CD4-positive, alpha-beta T cell treated with Interleukin-12 subunit alpha and Interleukin-12 subunit beta, for 1 hour (primary cell): ENCODE results near the gene RASGRF1.
"Not testable (repeated sequence)": the region's sequence is repeated elsewhere in the genome, so short reads cannot be mapped to it uniquely, and the experiment has no call there.

Experiments
- DNase-seq: peaks from one replicate; pipeline ENCODE4 v3.0.0-alpha.2; 2020

The RASGRF1 gene

GRCh38 chr15:79003896-79004295, 86.7 kb downstream of the RASGRF1 start:
- DNase-seq = no peak

DNA sequence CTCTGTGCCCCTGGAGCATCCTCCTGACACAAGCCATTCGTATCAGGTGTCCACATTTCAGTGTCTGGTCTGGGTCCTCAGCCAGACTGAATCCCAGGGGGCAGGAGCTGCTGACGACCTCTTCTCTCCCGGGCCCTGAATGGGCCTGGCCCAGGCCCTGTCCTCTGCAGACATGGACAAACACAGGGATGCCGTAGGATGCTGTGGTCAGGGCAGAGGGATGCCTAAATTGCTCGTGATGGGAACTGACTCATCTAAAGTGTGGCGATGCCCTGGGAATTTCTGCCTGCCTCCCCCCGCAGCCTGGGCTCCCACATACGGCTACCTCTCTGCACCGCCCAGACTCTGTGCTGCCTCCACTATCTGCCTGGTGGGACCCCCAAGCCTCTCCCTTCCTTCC, 87.3 kb downstream of the RASGRF1 start:
- no peak for DNase-seq

GRCh38 chr15:79002581-79002980, 88.0 kb downstream of the RASGRF1 start:
- DNase-seq = no peak

GRCh38 chr15:78999636-79000035, 90.9 kb downstream of the RASGRF1 start:
- DNase-seq = no peak

GRCh38 chr15:78998526-78998925, 92.1 kb downstream of the RASGRF1 start:
- no peak for DNase-seq

- no peak for DNase-seq
These were observed 92.5 kb downstream of the RASGRF1 start for GRCh38 chr15:78997981-78998499.

DNA sequence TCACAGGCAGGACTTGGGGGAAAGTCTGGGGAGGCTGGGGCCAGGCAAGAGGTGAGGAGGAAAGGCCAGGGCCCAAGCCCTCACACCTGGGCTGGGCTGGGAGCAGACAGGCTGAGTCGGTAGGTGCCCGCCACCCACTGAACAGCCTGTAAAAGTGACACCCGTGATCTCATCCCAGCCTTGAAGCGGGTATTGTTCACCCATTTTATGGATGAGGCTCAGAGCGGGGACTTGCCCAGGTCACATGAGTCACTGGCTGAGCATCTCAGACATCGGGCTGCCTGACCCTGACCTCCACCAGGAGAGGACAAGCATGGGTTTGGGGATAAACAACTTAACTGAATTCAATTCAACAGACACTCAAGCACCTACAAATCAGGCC, 93.7 kb downstream of the RASGRF1 start:
- no peak for DNase-seq

DNA sequence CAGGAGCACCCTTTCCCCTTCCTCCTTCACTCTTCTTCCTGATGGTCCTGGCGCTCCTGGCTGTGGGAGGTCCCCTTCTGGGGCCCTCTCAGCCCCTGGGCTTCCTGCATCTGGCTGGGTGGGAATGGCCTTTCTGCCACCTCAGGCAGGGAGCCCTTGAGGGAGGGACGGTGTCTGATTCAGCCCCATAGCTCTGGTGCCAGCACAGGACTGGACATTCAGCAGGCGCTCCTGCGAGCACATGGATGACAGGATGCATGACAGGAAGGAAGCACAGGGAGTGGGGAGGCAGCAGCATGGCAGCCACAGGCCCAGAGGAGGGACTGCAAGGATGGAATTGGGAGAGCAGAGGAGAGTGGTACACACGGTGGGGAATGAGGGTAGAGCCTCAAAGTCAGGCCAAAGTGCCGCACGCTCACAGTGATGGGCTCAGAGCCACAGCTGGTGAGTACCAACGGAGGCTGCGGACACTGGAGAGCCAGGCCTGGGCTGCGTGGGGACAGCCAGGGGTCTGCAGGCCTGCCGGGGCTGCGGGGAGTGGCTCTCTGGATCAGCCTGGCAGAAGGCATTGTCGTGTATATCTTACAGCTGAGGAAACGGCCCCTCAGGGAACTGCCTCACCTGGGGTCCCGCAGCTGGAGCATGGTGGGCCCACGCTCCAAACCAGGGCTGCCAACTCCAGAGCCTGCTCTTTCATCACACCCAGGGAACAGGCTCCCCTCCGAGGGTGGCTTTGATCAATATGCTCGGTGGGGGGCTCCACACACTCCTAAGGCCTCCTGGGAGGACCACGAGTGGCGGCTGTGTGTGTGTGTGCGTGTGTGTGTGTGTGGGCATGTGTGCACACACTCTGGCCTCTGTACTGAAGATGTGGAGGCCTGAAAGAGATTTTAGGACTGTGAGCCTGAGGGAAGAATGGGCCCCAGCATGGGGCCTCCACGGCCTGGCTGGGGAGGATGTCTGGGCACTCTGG, 94.4 kb downstream of the RASGRF1 start:
- no peak for DNase-seq

DNA sequence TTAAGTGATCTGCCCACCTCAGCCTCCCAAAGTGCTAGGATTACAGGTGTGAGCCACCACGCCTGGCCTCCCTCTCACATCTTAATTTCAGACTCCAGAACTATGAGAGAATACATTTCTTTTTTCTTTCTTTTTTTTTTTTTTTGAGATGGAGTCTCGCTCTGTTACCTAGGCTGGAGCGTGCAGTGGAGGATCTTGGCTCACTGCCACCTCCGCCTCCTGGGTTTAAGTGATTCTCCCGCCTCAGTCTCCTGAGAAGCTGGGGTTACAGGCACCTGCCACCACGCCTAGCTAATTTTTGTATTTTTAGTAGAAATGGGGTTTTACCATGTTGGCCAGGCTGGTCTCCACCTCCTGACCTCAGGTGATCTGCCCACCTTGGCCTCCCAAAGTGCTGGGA, 95.4 kb downstream of the RASGRF1 start:
- DNase-seq = not testable (repeated sequence)

GRCh38 chr15:78993931-78994530, 96.5 kb downstream of the RASGRF1 start:
- DNase-seq = no peak

DNA sequence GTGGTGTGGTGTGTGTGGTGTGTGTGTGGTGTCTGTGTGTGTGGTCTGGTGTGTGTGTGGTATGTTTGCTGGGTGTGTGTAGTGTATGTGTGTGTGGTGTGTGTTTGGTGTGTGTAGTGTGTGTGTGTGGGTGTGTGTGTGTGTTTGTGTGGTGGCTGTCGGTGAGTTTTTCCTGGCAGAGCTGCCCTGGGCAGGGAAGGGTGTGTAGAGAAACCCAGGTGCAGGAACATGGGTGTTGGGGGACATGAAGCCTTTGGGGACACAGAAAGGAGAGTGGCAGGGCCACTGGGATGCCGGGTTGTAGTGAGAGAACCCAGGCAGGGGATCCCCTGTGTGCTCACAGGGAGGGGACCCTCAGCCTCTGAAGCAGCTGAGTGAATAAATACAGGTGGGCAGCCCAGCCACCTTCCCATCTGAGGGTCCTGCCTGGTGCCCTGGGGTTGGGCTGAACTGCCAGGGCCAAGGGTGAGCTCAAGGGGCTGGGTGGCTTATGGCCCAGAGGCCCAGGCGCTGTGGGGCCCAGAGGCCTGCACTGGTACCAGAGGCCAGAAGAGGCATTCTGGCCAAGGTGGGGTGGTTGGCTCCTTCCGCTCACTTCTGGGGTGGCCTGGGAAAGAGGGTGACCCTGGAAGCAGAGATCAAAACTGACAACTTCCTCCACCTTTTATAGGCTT, 97.2 kb downstream of the RASGRF1 start:
- no peak for DNase-seq

DNA sequence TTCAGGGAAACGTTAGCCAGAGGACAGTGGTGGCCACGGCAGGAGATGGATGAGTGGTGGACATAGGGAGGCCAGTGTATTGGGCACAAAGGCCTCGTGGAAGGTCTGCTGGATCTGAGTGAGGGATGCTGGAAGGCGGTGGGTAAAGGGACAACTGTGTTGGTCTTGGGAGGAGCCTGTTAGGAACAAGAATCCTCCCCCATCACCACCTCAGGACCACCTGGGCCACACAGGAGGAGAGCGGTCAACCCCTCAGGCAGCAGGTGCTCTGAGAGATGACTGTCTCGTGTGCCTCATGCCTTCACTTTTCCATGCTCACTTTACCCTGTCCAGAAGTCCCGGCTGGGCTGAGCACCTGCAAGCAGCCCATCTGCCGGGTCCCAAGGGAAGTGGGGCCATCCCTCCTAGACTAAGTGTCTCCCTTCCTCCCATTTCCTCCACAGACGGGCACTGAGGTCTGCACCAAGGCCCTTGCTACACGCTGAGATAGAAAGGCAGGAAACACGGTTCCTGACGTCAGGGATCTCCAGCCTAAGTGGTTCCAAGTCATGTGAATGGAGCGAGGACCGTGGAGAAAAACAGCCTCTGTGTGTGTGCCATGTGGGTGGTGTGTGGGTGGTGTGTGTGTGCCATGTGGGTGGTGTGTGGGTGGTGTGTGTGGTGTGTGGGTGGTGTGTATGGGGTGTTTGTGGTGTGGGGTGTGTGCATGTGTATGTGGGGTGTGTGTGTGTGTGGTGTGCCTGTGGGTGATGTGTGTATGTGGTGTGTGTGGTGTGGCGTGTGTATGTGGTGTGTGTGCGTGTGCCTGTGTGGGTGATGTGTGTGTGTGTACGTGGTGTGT, 97.9 kb downstream of the RASGRF1 start:
- DNase-seq = no peak

GRCh38 chr15:78991879-78992278, 98.7 kb downstream of the RASGRF1 start:
- DNase-seq = no peak

DNA sequence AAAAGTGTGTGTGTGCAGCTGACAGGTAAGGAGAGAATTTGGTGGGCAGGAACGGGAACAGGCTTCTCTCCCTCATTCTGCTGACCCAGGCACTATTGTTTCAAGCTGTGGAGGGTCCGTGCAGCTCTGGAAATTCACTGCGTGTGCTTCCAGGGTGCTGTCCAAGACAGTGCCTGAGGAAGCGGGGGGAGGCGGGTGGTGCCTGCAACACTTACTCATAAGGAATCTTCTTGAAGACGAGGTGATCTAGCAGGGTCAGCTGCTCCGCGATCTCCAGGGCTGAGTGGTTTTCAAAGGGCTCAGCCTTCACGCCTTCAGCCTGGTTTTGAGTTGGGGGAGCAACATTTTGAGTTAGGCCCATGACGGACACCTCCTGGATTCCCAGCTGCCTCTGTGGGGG, 99.1 kb downstream of the RASGRF1 start:
- DNase-seq = no peak

- DNase-seq = no peak
These were observed 100.3 kb downstream of the RASGRF1 start for GRCh38 chr15:78990278-78990677.

GRCh38 chr15:78989701-78990240, 100.8 kb downstream of the RASGRF1 start:
- DNase-seq = no peak

DNA sequence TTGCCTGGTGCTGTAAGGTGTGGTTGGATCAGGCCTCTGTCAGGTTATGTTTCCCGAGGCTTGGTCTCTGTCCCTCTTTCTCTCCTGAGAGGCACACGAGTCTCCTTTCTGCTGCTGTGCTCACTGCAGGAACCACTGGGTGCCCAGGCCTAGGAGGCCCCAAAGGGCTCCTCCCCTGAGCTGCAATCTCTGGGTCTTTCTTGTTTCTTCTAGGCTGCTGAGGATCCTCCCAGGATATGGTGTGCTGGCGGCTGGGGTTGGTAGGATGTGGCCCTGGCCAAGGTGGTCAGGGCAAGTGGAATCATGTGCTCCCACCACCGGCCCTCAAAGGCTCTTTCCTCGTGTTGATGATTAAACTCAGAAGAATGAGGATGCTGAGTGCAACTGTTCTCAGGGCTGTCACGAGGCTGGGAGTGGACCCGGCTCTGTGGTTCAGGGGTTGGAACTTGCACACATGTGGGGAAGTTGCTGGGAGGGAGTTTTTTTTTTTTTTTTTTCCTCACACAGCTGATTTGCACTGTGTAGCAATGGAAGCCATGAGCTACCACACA, 102.1 kb downstream of the RASGRF1 start:
- DNase-seq = peak; percentile 19

GRCh38 chr15:78987556-78988360, 102.8 kb downstream of the RASGRF1 start:
- DNase-seq = no peak

DNA sequence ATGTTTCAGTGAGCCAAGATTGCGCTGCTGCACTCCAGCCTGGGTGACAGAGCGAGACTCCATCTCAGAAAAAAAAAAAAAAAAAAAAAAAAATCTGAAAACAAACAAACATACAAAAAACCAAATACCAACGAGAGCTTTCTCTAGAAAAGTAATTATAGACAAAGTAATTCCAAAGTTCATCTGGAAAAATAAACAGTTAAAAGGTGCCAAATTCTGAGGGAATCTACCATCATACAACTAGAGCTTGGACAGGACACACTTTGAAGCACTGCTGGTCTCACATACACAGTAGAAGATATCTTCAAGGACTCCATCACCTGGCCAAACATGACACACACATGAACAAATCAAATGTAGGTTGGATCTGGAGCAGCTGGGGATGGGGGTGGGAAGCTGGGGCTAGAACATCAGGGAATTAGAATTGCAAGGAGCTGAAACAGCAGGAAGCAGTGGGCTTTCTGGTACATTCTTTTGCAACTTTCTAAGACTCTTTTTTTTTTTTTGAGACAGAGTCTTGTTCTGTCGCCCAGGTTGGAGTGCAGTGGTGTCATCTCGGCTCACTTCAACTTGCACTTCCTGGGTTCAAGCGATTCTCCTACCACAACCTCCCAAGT, 104.6 kb downstream of the RASGRF1 start:
- DNase-seq = no peak

DNA sequence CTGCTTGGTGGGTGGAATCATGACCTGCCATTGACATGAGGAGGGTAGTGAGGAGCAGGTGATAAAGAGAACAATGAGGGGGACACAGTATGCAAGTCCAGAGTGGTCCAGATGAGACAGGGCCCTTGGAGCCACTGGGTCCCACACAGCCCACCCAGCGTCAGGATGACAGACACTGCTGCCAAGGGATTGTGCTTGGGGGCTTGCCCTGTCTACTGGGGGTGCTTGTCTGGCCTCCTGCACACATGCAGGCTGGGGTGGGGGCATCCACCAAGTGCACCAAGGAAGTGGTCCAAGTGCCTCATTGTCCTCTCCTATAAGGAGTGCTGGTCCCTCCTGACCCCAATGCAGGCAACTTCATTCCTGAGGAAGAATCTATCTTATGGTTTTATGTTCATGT, 106.5 kb downstream of the RASGRF1 start:
- no peak for DNase-seq
